HEK293T (cell line): ENCODE measurements around the gene KRTCAP2.
"Not testable (repeated sequence)": the region's sequence is repeated elsewhere in the genome, so short reads cannot be mapped to it uniquely, and the experiment has no call there.

Experiments used
- CTCF ChIA-PET: fragments of 350-600 bp; formaldehyde crosslinking; extraction: SDS; loops from one replicate; lab custom pipeline; 2021; ENCODE audit warnings: antibody characterized with exemption, inconsistent platforms; lab: Yijun Ruan, JAX
- POLR2A ChIA-PET: fragments of 350-600 bp; formaldehyde crosslinking; extraction: SDS; loops from one replicate; lab custom pipeline; 2020; ENCODE audit warnings: antibody characterized with exemption, inconsistent platforms; lab: Yijun Ruan, JAX
- DNase-seq: peaks from one replicate; pipeline ENCODE4 v3.0.0; 2012; ENCODE audit warnings: mixed read lengths; ENCODE audit errors: extremely low spot score
- ARNT ChIP-seq: fragments of 450-650 bp; IDR thresholded peaks from 2 replicates; pipeline ENCODE4 v1.6.1; 2017; ENCODE audit warnings: mild to moderate bottlenecking
- CTBP1 ChIP-seq: fragments of 450-650 bp; IDR thresholded peaks from 2 replicates; pipeline ENCODE4 v1.6.1; 2016; ENCODE audit warnings: borderline replicate concordance
- ELF4 ChIP-seq: fragments of 450-650 bp; IDR thresholded peaks from 2 replicates; pipeline ENCODE4 v1.6.1; 2017; ENCODE audit warnings: antibody characterized with exemption
- FOXA1 ChIP-seq: fragments of 450-650 bp; IDR thresholded peaks from 2 replicates; pipeline ENCODE4 v1.6.1; 2016; ENCODE audit warnings: mild to moderate bottlenecking
- FOXK2 ChIP-seq: fragments of 450-650 bp; IDR thresholded peaks from 2 replicates; pipeline ENCODE4 v1.6.1; 2016; ENCODE audit warnings: mild to moderate bottlenecking
- FOXM1 ChIP-seq: fragments of 450-650 bp; IDR thresholded peaks from 2 replicates; pipeline ENCODE4 v1.6.1; 2017; ENCODE audit warnings: mild to moderate bottlenecking, borderline replicate concordance
- HDGF ChIP-seq: fragments of 450-650 bp; IDR thresholded peaks from 2 replicates; pipeline ENCODE4 v1.6.1; 2017; ENCODE audit warnings: antibody characterized with exemption, borderline replicate concordance
- L3MBTL2 ChIP-seq: fragments of 450-650 bp; conservative IDR thresholded peaks from 2 replicates; pipeline ENCODE4 v1.6.1; 2016; ENCODE audit warnings: mild to moderate bottlenecking
- LEF1 ChIP-seq: fragments of 450-650 bp; IDR thresholded peaks from 2 replicates; pipeline ENCODE4 v1.6.1; 2017; ENCODE audit warnings: mild to moderate bottlenecking, borderline replicate concordance
- NFRKB ChIP-seq: fragments of 450-650 bp; IDR thresholded peaks from 2 replicates; pipeline ENCODE4 v1.6.1; 2016; ENCODE audit warnings: mild to moderate bottlenecking, moderate library complexity
- PKNOX1 ChIP-seq: fragments of 450-650 bp; IDR thresholded peaks from 2 replicates; pipeline ENCODE4 v1.6.1; 2016
- SP1 ChIP-seq: fragments of 450-650 bp; IDR thresholded peaks from 2 replicates; pipeline ENCODE4 v1.6.1; 2017
- SUZ12 ChIP-seq: fragments of 450-650 bp; IDR thresholded peaks from 2 replicates; pipeline ENCODE4 v1.6.1; 2016; ENCODE audit warnings: mild to moderate bottlenecking
- TARDBP ChIP-seq: fragments of 450-650 bp; IDR thresholded peaks from 2 replicates; pipeline ENCODE4 v1.6.1; 2016
- ZNF384 ChIP-seq: fragments of 450-650 bp; IDR thresholded peaks from 2 replicates; pipeline ENCODE4 v1.6.1; 2016

Gene KRTCAP2

GRCh38 chr1:155167166-155168104 is 5.7 kb downstream of the KRTCAP2 start:
- POLR2A ChIA-PET = interaction anchor here (1.0 to 2.5 kb wide), 10 partner anchors 8 to 77 kb away, joined by 3 to 19 read pairs (median 6); partner anchors contain the start of genes DPM3, EFNA1 and SLC50A1
- CTCF ChIA-PET = interaction anchor here (0.5 to 3.9 kb wide), 32 partner anchors 10 to 686 kb away, joined by 3 to 89 read pairs (median 4); partner anchors contain the start of gene ADAM15
- TF ChIP-seq PKNOX1 = no peak
- no peak for TF ChIP-seq ELF4
- 0 out of 2 replicates have a peak, but pooled peaks have one; percentile 14 for TF ChIP-seq CTBP1
- no peak for TF ChIP-seq ARNT
- peak; percentile 90 for DNase-seq

- peak; percentile 5 for DNase-seq
- ChIA-PET POLR2A (interaction anchor here (1.0 to 2.5 kb wide), 6 partner anchors 9 to 82 kb away, joined by 3 to 16 read pairs (median 4); partner anchors contain the start of genes EFNA1 and SLC50A1), CTCF (interaction anchor here (0.5 to 3.9 kb wide), 23 partner anchors 9 to 102 kb away, joined by 3 to 89 read pairs (median 4); no protein-coding TSS in a partner anchor)
- TF ChIP-seq TARDBP (no peak), LEF1 (no peak), NFRKB (no peak), FOXK2 (no peak), HDGF (no peak), ZNF384 (no peak), SP1 (no peak), PKNOX1 (no peak)
Observed at GRCh38 chr1:155166471-155167165, 6.5 kb downstream of the KRTCAP2 start.

GRCh38 chr1:155166051-155166470 is 7.0 kb downstream of the KRTCAP2 start:
- DNase-seq = peak; percentile 6
- TF ChIP-seq FOXM1 = no peak
- no peak for TF ChIP-seq FOXK2
- no peak for TF ChIP-seq L3MBTL2
- no peak for TF ChIP-seq HDGF
- no peak for TF ChIP-seq SP1
- no peak for TF ChIP-seq NFRKB
- no peak for TF ChIP-seq ZNF384
- no peak for TF ChIP-seq SUZ12
- no peak for TF ChIP-seq PKNOX1
- no peak for TF ChIP-seq ELF4
- TF ChIP-seq FOXA1 = no peak
- no peak for TF ChIP-seq LEF1
- ChIA-PET CTCF (interaction anchor here (1.4 to 3.9 kb wide), 3 partner anchors 28 to 80 kb away, joined by 3 to 89 read pairs (median 23); no protein-coding TSS in a partner anchor), POLR2A (interaction anchor here (1.0 to 2.5 kb wide), 2 partner anchors 30 to 81 kb away, joined by 3 to 16 read pairs; partner anchors contain the start of gene SLC50A1)

- DNase-seq, POLR2A ChIA-PET: not testable (repeated sequence)
- CTCF ChIA-PET = interaction anchor here (3.9 kb wide), 1 partner anchor 79 kb away, joined by 23 read pairs; no protein-coding TSS in a partner anchor
Observed at GRCh38 chr1:155164625-155165024, 8.5 kb downstream of the KRTCAP2 start.

- ChIA-PET CTCF (interaction anchor here (1.9 kb wide), 1 partner anchor 9 kb away, joined by 8 read pairs; the partner anchor contains the start of gene KRTCAP2), POLR2A (interaction anchor here (0.9 kb wide), 1 partner anchor 9 kb away, joined by 3 read pairs; the partner anchor contains the start of gene KRTCAP2)
- not testable (repeated sequence) for DNase-seq
Observed at GRCh38 chr1:155163785-155164184, 9.3 kb downstream of the KRTCAP2 start.

- DNase-seq = not testable (repeated sequence)
- ChIA-PET POLR2A (interaction anchor here (1.0 kb wide), 1 partner anchor 67 kb away, joined by 3 read pairs; no protein-coding TSS in a partner anchor), CTCF (interaction anchor here (0.7 to 1.9 kb wide), 4 partner anchors 10 to 401 kb away, joined by 4 to 8 read pairs (median 5); partner anchors contain the start of gene KRTCAP2)
Observed at GRCh38 chr1:155162631-155163030, 10.5 kb downstream of the KRTCAP2 start.
